ENCODE measurements around the gene SEPSECS.

DNA sequence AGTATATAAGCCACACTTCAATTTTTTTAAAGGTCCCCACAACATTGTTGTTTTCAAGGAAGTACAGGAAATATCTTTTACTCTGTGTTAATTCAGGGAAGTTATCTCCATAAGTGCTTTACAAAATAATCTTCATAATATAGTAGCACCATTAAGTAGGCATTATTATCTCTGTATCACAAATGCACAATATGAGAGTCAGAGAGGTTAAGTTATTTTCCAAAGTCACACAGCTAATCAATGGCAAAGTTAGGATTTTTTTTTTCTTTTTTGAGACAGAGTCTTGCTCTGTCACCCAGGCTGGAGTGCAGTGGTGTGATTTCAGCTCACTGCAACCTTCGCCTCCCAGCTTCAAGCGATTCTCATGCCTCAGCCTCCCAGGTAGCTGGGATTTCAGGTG is 38.5 kb upstream of the SEPSECS start:
- TF ChIP-seq, protein P1, sequence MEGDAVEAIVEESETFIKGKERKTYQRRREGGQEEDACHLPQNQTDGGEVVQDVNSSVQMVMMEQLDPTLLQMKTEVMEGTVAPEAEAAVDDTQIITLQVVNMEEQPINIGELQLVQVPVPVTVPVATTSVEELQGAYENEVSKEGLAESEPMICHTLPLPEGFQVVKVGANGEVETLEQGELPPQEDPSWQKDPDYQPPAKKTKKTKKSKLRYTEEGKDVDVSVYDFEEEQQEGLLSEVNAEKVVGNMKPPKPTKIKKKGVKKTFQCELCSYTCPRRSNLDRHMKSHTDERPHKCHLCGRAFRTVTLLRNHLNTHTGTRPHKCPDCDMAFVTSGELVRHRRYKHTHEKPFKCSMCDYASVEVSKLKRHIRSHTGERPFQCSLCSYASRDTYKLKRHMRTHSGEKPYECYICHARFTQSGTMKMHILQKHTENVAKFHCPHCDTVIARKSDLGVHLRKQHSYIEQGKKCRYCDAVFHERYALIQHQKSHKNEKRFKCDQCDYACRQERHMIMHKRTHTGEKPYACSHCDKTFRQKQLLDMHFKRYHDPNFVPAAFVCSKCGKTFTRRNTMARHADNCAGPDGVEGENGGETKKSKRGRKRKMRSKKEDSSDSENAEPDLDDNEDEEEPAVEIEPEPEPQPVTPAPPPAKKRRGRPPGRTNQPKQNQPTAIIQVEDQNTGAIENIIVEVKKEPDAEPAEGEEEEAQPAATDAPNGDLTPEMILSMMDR (IDR thresholded peaks at IDR 0.05) = no peak
- TF ChIP-seq POLR2A (IDR thresholded peaks at IDR 0.05) = no peak

Measured in tibial nerve (tissue), 3 donors.